ENCODE data around the gene KIF19.
A peak's percentile ranks its signal among the peaks of the same experiment; 100 is the strongest.

KIF19 gene

DNA sequence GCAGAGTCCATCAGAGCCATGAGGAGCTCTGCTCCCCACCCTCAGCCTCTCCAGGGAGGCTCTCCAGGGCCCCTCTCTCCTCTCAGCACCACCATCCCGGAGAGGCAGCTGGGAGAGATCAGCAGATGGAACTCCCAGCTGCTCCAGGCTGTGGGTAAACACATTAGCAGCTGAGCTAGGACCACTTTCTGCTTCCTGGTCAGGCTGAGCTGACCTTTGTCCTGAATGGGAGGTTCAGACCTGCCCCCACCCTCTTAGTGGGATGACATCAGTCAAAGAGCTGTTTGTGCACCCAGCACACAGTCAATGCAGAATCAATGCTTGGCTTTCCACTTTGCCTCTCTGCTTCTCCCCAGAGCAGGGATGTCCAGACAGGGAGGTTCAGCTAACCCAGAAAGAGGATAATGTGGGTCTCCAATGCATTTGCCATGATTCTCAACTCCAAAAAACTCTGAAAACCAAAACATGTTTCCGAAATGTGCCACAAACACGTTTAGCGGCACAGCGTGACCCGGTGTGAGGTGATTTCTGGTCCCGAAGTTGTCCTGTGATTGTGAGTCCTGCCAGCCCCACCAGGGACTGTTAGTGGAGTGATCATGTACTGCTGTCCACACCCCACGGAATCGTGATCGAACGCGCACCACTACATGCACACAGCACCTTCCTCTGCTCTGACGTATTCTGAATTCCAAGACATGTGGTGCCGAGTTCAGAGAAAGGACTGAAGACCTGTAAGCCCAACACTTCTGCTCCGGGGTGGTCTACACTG lies 48.0 kb downstream of the KIF19 start:
- Mint-ChIP-seq H3K4me3 (no peak overlapping the region), H3K27me3 (peaks cover 5% of the 10 kb centered on the region), H3K27ac (no peak overlapping the region), H3K36me3 (ENCODE audit: low read depth) (no peaks in the 10 kb centered on the region), H3K4me1 (peaks cover 5% of the 10 kb centered on the region), H3K9me3 (no peaks in the 10 kb centered on the region)
- DNase-seq (no peak), ATAC-seq (no peak)

DNA sequence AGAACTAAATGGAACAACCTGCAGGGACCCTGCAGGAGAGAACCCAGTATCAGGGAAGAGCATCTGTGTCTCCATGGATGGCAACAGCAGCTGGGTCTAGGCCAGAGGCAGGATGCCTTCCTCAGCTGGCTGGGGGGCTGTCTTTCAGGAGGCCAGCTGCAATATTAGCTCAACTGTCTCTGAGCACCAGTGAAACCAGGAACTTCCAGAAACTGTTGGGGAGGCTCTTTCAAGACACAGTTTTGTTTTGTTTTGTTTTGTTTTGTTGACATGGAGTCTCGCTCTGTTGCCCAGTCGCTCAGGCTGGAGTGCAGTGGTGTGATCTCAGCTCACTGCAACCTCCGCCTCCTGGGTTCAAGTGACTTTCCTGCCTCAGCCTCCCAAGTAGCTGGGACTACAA lies 48.8 kb downstream of the KIF19 start:
- ATAC-seq (no peak), DNase-seq (no peak)
- no peaks in the 10 kb centered on the region for H3K36me3 Mint-ChIP-seq (ENCODE audit: low read depth)
- H3K4me3 Mint-ChIP-seq = no peak overlapping the region
- H3K9me3 Mint-ChIP-seq = no peaks in the 10 kb centered on the region
- H3K27me3 Mint-ChIP-seq = no peaks in the 10 kb centered on the region
- H3K27ac Mint-ChIP-seq = no peak overlapping the region
- H3K4me1 Mint-ChIP-seq = no peaks in the 10 kb centered on the region

DNA sequence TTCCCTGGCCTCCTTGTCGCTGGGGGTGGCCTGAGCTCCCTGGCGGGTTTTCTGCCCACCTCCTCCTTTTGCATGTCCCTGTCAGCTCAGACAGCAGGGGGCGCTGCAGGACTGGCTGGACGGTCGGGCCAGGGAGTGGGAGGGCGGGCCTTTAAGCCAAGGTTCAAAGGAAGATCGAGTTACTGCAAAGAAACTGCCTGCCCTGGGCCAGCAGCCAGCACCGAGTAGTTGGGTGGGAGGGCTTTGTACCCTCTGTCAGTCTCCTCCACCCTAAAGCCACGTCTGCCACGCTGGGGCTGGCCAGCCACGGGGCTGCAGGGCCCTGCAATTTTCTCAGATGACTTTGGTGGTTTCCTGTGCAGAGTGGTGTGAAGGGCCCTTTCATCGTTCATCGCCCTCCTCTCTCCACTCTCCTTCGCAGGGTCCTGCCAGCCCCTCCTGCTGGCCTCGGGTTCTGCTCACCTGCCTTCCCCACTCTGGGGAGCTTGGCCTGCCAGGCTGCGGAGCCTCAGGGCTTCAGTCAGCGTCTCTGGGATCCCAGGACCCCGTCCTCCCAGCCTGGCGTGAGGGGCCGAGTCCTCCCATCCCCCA lies 53.6 kb downstream of the KIF19 start:
- H3K4me3 Mint-ChIP-seq = no peak overlapping the region
- DNase-seq (peak; percentile 97), ATAC-seq (peak; percentile 92)
- no peaks in the 10 kb centered on the region for H3K36me3 Mint-ChIP-seq (ENCODE audit: low read depth)
- H3K4me1 Mint-ChIP-seq = no peaks in the 10 kb centered on the region
- no peaks in the 10 kb centered on the region for H3K9me3 Mint-ChIP-seq
- no peak overlapping the region for H3K27ac Mint-ChIP-seq
- no peaks in the 10 kb centered on the region for H3K27me3 Mint-ChIP-seq

DNA sequence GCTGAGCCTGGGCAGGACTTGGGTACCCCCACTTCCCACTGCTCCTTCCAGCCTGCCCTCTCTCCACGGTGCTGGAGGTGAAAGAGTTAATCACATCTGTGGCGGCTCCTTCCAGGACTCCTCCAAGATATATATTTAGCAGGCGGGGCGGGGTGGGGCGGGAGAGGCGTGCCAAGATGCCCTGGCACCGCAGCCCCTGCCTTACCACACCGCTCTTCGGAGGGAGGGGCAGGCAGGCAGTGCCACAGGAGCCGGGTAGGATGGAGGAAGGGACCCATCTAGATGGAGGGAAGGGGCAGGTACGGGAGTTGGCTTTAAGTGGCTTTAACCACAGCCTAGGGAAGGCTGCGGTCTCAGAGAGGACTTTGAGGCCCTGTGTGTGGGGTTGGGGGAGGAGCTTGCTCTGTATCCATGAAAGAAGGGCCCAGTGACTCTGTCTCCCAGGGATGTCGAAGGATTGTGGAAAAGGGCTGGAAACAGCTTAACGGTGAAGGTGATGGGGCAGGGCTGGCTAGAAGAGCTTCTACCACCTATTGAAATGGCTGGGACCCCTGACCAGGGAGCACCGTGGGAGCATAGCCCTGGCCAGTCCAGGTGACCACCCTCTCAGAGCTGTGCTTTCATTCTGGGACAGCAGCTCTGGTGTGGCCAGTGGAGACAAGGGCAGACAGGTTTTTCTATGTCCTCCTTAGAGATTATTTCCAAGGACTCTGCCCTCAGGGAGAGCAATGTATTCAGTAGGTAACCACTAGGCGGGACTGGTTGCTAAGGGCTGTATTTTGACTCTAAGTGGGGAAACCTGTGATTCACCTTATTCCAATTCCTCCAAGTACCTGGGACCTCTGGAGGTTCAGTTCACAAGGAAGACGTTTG lies 54.3 kb downstream of the KIF19 start:
- Mint-ChIP-seq H3K36me3 (ENCODE audit: low read depth) (no peaks in the 10 kb centered on the region), H3K27me3 (peaks cover 2% of the 10 kb centered on the region), H3K27ac (no peak overlapping the region), H3K9me3 (no peaks in the 10 kb centered on the region), H3K4me3 (no peak overlapping the region), H3K4me1 (no peaks in the 10 kb centered on the region)
- no peak for ATAC-seq
- DNase-seq = no peak

DNA sequence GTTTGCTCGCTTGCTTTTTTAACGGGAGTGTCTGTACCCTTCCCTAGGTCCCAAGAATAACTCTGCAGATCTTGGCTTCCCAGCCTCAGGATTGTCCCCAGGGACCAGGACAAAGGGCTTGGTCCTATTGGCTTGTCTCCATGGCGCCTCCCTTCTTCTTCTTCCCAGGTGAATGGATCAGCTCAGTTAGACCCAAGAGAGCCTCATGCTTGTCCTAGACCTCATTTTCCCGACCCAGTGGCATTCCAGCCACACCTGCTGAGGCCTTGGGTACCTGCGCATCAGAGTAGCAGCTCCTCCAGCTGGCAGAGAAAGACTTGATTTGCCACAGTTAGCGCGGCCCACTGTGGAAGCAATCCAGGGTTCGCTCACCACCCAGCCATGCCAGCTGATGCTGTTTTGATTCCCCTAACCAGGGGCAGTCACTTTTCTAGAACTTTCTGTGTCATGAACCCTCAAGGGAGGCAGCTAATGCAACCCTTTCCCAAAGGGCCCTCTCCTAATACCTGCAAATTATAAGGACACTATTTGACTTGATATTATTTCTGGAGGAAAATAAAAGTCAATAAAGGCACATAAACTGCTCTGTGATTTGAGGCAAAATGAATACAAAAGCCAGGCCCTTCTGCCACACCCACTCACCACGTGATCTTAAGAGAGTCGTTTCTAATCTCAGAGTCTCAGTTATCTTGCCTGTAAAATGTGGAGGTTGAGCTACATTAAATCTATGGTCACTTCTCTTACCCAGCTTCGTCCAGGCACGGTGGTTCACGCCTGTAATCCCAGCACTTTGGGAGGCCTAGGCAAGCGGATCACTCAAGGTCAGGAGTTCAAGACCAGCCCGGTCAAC lies 55.2 kb downstream of the KIF19 start:
- ATAC-seq (no peak), DNase-seq (no peak)
- H3K27ac Mint-ChIP-seq = no peak overlapping the region
- H3K4me3 Mint-ChIP-seq = no peak overlapping the region
- peaks cover 2% of the 10 kb centered on the region for H3K27me3 Mint-ChIP-seq
- H3K9me3 Mint-ChIP-seq = no peaks in the 10 kb centered on the region
- H3K4me1 Mint-ChIP-seq = no peaks in the 10 kb centered on the region
- no peaks in the 10 kb centered on the region for H3K36me3 Mint-ChIP-seq (ENCODE audit: low read depth)

DNA sequence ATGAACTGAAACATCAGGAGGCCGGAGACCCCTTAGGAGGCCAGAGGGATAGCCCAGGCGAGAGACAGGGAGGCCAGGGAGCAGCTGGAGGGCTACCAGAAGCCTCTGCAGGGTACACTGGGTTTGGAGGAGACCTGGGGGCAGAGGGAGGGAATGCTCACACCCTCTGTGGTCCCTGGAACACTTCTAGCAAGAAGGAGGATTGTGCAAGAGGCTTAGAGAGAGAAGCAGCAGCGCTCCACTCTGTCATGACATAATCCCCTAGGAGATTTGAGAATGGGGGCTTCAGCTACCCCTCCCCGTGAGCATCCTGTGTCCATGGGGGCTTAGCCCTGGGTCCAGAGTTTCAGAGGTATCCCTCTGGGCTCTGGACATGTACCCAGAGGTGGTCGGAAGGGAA lies 57.1 kb downstream of the KIF19 start:
- Mint-ChIP-seq H3K27me3 (peaks cover 2% of the 10 kb centered on the region), H3K9me3 (no peaks in the 10 kb centered on the region), H3K4me3 (no peak overlapping the region), H3K36me3 (ENCODE audit: low read depth) (no peaks in the 10 kb centered on the region), H3K4me1 (no peaks in the 10 kb centered on the region), H3K27ac (no peak overlapping the region)
- DNase-seq (no peak), ATAC-seq (no peak)

DNA sequence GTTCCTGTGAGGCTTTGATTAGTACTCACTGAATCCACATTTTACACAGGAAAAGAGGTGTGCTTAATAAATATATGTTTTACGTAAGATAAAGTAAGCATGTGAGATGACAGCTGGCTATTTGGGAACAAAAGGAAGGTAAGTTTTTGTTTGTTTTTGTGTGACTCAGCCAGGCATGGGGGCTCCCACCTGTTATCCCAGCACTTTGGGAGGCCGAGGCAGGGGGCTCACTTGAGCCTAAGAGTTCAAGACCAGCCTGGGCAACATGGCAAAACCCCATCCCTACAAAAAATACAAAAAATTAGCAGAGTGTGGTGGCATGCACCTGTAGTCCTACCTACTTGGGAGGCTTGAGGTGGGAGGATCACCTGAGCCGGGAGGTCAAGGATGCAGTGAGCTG lies 59.2 kb downstream of the KIF19 start:
- Mint-ChIP-seq H3K36me3 (ENCODE audit: low read depth) (no peaks in the 10 kb centered on the region), H3K27ac (no peak overlapping the region), H3K4me1 (no peaks in the 10 kb centered on the region), H3K27me3 (peaks cover 4% of the 10 kb centered on the region), H3K4me3 (no peak overlapping the region), H3K9me3 (no peaks in the 10 kb centered on the region)
- no peak for ATAC-seq
- DNase-seq = no peak

DNA sequence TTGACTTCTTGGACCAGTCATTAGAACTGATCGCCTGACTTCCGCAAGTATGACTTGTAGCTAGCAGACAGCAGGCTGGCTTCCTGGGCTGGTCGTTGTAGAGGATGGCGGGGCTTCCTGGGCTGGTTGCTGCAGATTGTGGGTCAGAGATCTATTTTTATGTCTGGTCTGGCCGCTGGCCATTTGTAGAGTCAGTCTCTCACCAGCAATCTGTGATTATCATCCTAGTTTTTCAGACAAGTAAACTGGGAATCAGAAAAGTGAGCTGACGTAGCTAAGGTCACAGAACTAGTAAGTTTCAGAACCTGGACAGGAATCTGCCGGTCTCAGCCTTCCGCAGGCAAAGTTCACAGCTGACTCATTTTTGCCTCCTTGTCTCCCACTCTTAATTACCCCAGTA lies 60.4 kb downstream of the KIF19 start:
- ATAC-seq = no peak
- H3K4me3 Mint-ChIP-seq = no peak overlapping the region
- no peak for DNase-seq
- H3K4me1 Mint-ChIP-seq = no peaks in the 10 kb centered on the region
- no peaks in the 10 kb centered on the region for H3K36me3 Mint-ChIP-seq (ENCODE audit: low read depth)
- H3K27ac Mint-ChIP-seq = no peak overlapping the region
- peaks cover 5% of the 10 kb centered on the region for H3K27me3 Mint-ChIP-seq
- no peaks in the 10 kb centered on the region for H3K9me3 Mint-ChIP-seq

DNA sequence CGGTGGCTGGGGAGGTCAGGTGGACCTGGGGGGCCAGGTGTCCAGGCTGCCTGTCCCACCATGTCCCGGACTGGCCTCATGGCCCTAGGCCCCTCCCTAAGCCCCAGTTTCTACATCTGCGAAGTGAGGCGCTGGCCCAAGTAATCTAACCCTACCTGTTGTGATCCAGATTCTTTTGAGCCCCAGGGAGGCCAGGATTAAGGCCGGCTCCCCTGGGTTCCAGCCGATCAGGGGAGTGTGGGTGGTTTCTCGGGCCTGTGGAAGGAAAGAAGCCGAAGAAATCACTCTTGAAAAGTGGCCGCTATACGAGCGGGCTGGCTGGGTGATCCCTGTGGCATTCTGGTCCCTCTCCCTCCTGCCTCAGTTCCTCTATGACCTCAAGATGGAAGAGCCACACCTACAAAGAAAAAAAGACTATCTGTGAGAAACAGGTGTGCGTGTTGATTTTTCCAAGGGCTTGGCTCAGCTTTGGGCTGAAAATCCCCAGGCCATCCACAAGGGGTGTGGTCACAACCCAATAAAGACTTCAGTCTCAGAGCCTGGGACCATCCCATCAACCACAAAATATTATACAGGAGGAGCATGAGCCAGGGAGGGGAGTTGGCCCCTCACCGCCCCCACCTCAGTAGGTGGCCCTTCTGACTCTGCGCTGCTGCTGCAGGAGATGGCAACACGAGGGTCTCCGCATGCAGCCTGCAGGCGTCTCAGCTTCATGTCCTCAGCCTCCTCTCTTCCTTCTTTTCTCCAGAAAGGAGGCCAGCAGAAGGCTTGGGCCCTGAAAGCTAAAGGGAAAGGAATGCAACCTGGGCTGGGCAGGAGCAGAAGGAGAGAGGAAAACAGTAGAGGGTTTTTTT lies 61.6 kb downstream of the KIF19 start:
- Mint-ChIP-seq H3K36me3 (ENCODE audit: low read depth) (no peaks in the 10 kb centered on the region), H3K27ac (no peak overlapping the region)

DNA sequence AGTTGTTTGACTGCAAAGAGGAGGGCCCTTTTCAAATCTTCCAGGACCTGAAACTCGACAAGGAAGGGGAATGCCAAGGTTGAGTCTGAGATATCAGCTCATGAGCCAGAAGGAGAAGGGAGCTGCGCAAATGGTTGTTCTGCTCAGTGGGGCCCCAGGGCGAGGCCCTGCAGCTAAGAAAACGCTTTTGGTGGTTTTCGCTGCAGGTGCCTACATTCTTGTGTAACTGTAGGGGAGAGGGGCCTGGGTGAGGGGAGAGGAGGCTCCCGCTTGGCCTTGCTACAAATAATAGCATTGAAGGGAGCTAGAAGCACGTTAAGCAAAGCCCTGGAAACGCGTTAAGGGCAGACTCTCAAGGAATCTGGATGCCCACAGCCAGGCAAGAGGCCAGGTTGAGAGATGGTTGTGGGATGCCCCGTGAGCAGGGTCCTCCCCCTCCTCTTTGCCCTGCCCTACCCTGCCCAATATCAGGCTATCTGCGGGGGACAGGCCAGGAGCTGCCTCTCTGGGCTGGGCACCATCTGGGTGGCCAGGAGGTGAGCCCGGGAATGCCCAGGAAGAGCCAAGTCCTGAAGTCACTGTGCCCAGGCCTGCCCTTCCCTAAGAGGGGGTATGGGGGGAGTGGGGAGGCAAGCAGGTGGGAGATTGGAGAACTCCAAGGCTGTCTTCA lies 63.2 kb downstream of the KIF19 start:
- Mint-ChIP-seq H3K4me1 (no peaks in the 10 kb centered on the region), H3K36me3 (ENCODE audit: low read depth) (no peaks in the 10 kb centered on the region), H3K27ac (no peak overlapping the region), H3K4me3 (no peak overlapping the region), H3K9me3 (no peaks in the 10 kb centered on the region), H3K27me3 (peaks cover 5% of the 10 kb centered on the region)
- ATAC-seq (no peak), DNase-seq (no peak)

More for the DNA sequence above, 61.6 kb downstream of the KIF19 start:
- Mint-ChIP-seq H3K9me3 (no peaks in the 10 kb centered on the region), H3K4me1 (no peaks in the 10 kb centered on the region), H3K4me3 (no peak overlapping the region), H3K27me3 (peaks cover 5% of the 10 kb centered on the region)
- ATAC-seq (no peak), DNase-seq (no peak)

DNA sequence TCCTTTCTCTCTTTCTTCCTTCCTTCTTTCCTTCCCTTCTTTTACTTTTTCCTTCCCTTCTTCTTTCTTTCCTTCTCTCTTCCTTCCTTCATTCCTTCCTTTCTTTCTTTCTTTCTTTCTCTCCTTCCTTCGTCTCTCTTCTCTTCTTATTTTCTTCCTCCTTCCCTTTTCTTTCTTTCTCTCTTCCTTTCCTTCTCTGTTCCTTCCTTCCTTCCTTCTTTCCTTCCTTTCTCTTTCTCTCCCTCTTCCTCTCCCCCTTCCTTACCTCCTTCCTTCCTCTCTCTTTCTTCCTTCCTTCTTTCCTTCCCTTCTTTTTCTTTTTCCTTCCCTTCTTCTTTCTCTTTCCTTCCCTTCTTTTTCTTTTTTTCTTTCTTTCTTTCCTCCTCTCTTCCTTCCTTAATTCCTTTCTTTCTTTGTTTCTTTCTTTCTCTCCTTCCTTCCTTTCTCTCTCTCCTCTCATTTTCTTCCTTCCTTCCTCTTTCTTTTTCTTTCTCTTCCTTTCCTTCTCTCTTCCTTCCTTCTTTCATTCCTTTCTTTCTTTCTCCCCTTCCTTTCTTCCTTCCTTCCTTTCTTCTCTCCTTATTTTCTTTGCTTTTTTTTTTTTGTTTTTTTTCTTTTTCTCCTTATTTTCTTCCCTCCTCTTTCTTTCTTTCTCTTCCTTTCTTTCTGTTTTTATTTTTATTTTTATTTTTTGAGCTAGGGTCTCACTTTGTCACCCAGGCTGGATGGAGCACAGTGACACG lies 64.1 kb downstream of the KIF19 start:
- H3K4me3 Mint-ChIP-seq = no peak overlapping the region
- H3K36me3 Mint-ChIP-seq (ENCODE audit: low read depth) = no peaks in the 10 kb centered on the region
- no peak for ATAC-seq
- H3K4me1 Mint-ChIP-seq = no peaks in the 10 kb centered on the region
- no peaks in the 10 kb centered on the region for H3K9me3 Mint-ChIP-seq
- peaks cover 3% of the 10 kb centered on the region for H3K27me3 Mint-ChIP-seq
- no peak for DNase-seq
- no peak overlapping the region for H3K27ac Mint-ChIP-seq

DNA sequence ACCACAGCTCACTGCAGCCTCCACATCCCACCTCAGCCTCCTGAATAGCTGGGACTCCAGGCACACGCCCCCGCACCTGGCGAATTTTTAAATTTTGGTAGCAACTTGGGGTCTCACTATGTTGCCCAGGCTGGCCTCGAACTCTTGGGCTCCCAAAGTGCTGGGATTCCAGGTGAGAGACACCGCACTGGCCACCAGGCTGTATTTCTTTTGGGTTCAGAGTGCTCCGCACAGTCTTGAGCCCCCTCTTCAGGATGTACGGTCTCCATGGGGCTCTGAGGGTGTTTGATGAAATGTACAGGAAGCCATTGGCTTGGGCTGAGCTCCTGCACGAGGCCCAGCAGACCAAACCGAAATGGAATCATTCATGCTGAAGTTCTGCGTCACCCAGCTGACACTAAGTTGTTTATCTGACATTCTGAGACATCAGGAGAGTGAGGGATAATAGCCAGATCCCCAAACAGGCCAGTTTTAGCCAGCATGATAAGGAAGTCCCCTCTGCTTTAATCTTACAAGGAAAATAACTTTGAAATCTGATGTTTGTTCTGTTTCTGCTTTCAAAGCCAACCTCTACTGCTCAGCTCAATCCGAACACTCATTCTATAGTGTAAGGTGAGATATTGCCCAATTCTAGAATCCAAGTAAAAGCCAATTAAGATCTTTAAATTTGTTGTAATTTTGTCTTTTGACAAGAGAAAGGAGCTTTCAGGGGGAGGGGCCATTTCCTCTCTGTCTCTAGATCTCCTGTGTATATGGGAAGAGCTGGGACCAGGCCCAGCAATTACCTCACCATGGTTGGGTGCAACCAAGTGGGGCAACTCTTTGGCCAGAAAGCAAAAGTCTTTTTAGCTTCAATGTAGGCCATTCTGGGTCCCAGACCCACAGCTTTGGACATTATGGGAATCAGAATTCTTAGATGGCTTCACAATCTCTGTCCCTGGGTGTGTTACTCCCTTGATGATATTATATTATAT lies 64.9 kb downstream of the KIF19 start:
- DNase-seq (no peak), ATAC-seq (no peak)

More for the DNA sequence above, 64.9 kb downstream of the KIF19 start:
- Mint-ChIP-seq H3K4me3 (no peak overlapping the region), H3K27ac (no peak overlapping the region), H3K36me3 (ENCODE audit: low read depth) (no peaks in the 10 kb centered on the region), H3K27me3 (peaks cover 3% of the 10 kb centered on the region), H3K9me3 (no peaks in the 10 kb centered on the region), H3K4me1 (no peaks in the 10 kb centered on the region)

Measured in activated naive CD8-positive, alpha-beta T cell treated with anti-CD3 and anti-CD28 coated beads, Interleukin-2, amount 50 U/mL, for 24 hours (primary cell).